GM12874 (cell line): ENCODE measurements around the gene PXT1.

Experiments used
- CTCF ChIP-seq: IDR thresholded peaks from 2 replicates; pipeline ENCODE4 v1.5.1; 2011; ENCODE audit warnings: low read depth, mild to moderate bottlenecking, control low read depth, low read length, moderate library complexity; ENCODE audit not compliant: insufficient read depth

PXT1 gene

GRCh38 chr6:36372088-36372487, 70.6 kb downstream of the PXT1 start:
- TF ChIP-seq CTCF, result no peak

DNA sequence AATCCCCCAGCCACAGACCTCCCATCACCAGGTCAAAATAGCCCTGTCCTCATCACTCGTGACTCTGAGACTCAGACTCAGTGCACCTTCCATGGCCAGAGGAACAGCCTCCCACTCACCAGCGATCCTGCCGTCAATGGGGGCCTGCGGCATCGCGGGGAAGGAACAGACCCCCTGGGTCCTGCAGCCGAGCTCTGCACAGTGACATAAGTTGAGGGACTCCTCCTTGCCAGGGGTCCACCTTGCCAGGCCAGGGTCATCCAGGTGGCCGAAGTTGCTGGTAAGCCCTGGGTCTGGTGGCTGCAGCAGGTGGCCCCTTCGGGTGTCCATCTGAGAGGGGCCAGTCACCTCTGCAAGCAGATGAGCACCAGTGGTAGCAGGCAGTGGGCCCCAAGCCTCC, 71.4 kb downstream of the PXT1 start:
- no peak for TF ChIP-seq CTCF

DNA sequence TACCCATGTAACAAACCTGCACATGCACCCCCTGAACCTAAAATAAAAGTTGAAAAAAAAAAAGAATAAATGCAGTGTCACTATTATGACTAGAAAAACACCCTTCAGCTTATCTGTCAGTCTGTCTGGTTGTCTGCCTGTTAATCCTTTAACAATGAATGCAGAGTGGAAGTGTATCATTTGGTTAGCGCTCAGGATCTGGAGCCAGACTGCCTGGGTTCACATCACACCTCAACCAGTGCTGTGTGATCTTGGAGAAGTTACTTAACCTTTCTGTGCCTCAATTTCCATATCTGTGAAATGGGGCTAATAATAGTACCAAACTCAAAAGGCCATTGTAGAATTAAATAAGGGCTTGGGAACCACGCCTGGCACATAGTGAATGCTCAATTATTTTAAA, 72.0 kb downstream of the PXT1 start:
- no peak for TF ChIP-seq CTCF

- no peak for TF ChIP-seq CTCF
Measured at GRCh38 chr6:36368921-36369865, 73.5 kb downstream of the PXT1 start.

GRCh38 chr6:36368421-36368820, 74.2 kb downstream of the PXT1 start:
- no peak for TF ChIP-seq CTCF

GRCh38 chr6:36367743-36368142, 74.9 kb downstream of the PXT1 start:
- TF ChIP-seq CTCF, result no peak

GRCh38 chr6:36364669-36365479, 77.8 kb downstream of the PXT1 start:
- TF ChIP-seq CTCF, result no peak
